GM19467 (cell line): ENCODE data around the gene NCOA1.

Source experiments
- ATAC-seq: cut with Tn5 transposase; IDR thresholded peaks from one replicate; pipeline ENCODE4 v1.9.1; 2021; ENCODE audit warnings: mild to moderate bottlenecking, moderate library complexity; ENCODE audit not compliant: unreplicated experiment

Gene NCOA1

GRCh38 chr2:24725956-24726355 is 234.9 kb downstream of the NCOA1 start:
- ATAC-seq: no peak

GRCh38 chr2:24730481-24730880 is 239.4 kb downstream of the NCOA1 start:
- no peak for ATAC-seq

GRCh38 chr2:24731040-24731439 is 240.0 kb downstream of the NCOA1 start:
- no peak for ATAC-seq

- ATAC-seq: no peak
These were observed 240.9 kb downstream of the NCOA1 start for GRCh38 chr2:24731923-24732322.

- ATAC-seq: no peak
These were observed 243.7 kb downstream of the NCOA1 start for GRCh38 chr2:24734741-24735140.

- ATAC-seq: no peak
These were observed 248.4 kb downstream of the NCOA1 start for GRCh38 chr2:24739354-24740025.

DNA sequence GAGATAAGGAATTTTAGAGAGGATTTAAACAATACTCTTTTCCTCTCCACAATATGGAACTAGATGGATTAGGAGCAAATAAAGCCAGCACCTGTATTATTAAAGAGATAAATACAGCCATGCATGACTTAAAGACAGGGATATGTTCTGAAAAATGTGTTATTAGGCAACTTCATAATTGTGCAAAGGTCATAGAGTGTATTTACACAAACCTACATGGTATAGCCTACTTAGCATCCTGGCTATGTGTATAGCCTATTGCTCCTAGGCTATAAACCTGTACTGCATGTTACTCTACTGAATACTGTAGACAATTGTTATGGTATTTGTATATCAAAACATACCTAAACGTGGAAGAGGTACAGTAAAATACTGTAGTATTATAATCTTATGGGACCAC is 249.1 kb downstream of the NCOA1 start:
- no peak for ATAC-seq

- ATAC-seq: no peak
These were observed 251.7 kb downstream of the NCOA1 start for GRCh38 chr2:24742730-24743129.

GRCh38 chr2:24743924-24744323 is 252.9 kb downstream of the NCOA1 start:
- ATAC-seq: no peak

DNA sequence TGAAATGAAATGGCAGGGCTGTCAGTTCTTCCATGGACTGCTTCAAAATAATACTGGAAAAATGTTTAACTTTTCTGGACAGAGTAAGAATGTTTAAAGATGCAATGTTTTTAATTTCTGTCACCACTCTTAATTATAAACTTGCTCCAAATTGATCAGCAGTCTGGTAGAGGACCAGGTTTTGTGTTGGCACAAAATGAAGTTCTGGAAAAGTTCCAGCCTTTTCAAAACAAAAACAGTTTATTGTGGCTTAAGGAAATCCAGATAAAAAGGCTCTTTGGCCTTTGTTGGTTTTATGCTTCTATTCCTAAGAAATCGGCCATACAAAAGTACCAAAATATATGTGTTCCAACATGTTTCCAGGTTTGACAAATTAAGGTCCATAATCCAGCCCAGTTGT is 253.3 kb downstream of the NCOA1 start:
- ATAC-seq: no peak

DNA sequence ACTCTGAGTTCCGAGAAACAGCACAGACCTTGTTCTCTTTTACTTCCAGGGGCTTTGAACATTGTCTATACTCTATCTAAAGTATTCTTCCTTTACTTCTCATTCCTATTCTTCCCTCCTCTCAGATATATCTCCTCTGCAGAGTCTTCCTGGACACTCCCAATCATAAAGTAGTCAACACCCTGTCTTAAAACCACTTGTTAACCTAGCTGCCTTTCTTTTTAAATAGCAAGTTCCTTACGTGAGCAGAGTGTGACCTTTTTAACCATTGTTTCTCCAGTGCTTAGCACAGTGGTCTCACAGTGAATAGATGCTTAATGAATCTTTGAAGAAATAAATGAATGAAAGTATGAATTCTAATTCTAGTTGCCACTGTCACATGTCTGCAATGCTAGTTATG is 254.8 kb downstream of the NCOA1 start:
- ATAC-seq: no peak

GRCh38 chr2:24747299-24747698 is 256.2 kb downstream of the NCOA1 start:
- ATAC-seq: no peak

GRCh38 chr2:24749069-24749691 is 258.1 kb downstream of the NCOA1 start:
- no peak for ATAC-seq

DNA sequence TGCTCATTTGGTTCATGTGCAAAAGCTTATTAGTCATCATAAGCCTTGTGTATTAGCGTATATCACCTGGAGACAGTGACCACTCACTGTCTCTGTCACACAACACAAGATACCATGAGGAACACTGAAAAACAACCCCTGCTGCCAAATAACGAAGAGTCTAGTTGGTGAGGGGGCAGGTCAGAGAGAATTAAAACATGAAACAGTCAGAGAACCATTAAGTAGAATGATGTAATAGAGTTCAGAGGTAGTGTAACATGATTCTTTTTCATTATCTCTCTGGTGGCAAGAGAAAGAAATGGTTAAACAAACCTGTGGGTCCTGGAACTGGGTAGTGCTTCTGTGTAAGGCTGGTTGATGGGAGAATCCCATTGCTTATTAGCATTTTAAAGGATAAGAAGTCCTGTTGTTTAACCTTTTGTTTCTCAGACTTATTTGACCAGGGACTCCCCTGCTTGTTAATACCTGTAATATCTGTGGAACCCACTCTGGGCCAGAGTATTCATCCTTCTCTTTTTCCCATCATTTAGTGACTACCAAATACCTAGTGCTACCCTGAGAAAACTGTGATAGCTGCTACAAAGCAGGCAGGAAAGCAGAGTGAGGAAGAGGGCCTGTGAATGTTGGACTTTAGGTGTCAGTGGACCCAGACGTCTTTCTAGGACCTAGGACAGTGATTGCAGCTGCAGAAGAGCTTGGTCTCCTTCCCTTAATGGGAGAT is 264.1 kb downstream of the NCOA1 start:
- no peak for ATAC-seq

- ATAC-seq: no peak
These were observed 265.7 kb downstream of the NCOA1 start for GRCh38 chr2:24756789-24757188.

DNA sequence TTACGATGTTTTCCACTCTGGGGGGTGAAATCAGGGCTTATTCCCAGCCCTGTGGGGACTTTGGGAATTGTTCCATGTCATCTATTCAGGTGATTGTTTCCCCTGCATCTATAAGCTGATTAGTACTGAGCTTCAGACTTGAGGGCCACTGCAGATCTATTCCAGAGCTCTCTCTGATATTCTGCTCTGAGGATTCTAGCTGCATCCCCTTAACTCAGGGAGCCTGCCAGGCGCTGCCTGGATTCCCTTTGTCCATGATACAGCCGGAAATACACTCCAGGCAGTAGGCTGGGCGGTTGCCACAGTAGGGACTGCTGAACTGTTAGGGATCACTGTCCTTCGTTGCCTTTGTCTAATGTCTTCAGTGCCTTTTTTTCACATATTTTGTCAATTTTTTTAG is 270.8 kb downstream of the NCOA1 start:
- ATAC-seq: no peak

GRCh38 chr2:24762518-24762917 is 271.5 kb downstream of the NCOA1 start:
- no peak for ATAC-seq

DNA sequence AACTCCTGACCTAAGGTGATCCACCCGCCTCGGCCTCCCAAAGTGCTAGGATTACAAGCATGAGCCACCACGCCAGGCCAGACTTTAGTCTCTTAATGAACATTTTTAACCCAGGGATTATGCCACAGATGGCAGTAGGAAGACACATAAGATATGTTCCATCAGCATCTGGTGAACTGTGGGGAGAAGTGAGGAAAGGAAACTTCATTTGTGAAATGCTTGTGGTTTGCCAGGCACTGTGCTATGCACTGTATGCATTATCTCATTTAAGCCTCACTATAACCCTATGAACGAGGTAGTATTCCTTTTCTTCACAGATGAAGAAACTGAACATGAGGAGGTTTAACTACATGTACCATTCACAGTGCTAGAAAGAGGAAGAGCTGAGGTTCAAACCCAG is 272.8 kb downstream of the NCOA1 start:
- ATAC-seq: no peak

- ATAC-seq: no peak
These were observed 275.6 kb downstream of the NCOA1 start for GRCh38 chr2:24766609-24767008.

DNA sequence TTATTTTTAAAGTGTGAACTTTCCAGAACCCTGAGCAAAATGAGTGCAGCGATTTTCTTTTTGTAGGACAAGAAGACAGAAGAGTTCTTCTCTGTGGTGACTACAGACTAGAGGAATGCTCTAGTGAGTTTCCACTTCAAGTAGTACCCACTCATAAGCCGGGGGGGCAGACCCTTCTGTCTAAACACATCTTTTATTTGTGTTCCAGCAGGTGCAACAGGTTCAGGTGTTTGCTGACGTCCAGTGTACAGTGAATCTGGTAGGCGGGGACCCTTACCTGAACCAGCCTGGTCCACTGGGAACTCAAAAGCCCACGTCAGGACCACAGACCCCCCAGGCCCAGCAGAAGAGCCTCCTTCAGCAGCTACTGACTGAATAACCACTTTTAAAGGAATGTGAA is 277.0 kb downstream of the NCOA1 start:
- no peak for ATAC-seq

DNA sequence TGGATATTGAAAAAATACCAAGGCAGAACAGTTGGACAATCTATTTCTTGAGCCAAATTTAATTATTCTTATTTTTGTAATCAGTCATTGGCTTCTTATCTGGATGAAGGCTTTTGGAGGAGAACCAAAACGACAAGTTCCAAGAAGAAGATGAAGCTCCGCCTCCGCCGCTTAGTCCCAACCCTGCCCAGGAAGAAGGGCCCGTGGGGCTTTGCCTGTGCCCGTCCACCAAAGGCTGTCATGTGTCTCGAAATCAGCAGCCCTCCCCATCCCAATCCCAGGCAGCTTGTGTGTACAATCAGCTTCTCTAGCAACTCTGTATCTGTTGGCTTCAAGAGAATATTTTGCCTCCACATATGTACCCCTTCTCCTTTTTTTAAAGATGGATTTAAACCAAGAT is 277.5 kb downstream of the NCOA1 start:
- ATAC-seq: no peak

DNA sequence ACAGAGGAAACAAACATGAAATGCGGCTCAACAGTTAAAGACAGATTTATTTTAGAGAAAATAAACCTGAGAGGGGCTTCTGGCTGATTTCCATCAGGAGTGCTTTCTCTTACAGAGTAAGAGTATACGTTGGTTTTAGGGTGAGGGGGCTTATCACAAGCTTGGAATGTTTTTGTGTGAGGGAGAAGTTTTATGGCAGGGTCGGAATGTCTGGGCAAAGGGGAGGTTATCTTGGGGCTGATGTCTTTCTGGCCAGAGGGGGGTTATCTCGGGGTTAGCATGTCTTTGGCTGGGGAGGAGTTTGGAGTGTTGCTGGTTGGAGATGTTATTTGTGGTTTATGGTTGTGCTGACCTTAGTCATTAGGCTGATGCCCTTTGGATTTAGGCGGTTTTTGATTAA is 280.0 kb downstream of the NCOA1 start:
- ATAC-seq: no peak
